AG04450 (cell line): Measurements from ENCODE around the gene BCL11A. TPM values are rescaled to one million over a fixed set of nuclear protein-coding genes. Genes with fewer than 3 reads are reported as not detected.

Source experiments
- CTCF ChIA-PET: fragments of 300-600, 350-600 bp; formaldehyde crosslinking; extraction: SDS; loops from one replicate; lab custom pipeline; 2022; ENCODE audit warnings: antibody characterized with exemption, inconsistent platforms; lab: Charles Lee
- POLR2A ChIA-PET: fragments of 350-600 bp; formaldehyde crosslinking; extraction: SDS; loops from one replicate; lab custom pipeline; 2021; ENCODE audit warnings: antibody characterized with exemption, inconsistent platforms; lab: Yijun Ruan, JAX
- DNase-seq: peaks from one replicate; pipeline ENCODE4 v3.0.0-alpha.2; 2011; ENCODE audit warnings: low read depth, low spot score
- H3K27ac ChIP-seq: one replicate; pipeline ENCODE4 v1.5.1; 2012; ENCODE audit warnings: low read depth, low read length, control low read depth
- H3K27me3 ChIP-seq: one replicate; pipeline ENCODE4 v1.6.0; 2012; ENCODE audit warnings: low read length; ENCODE audit not compliant: control insufficient read depth, insufficient read depth
- H3K4me3 ChIP-seq: 2 replicates; pipeline ENCODE4 v1.5.1; 2011; ENCODE audit warnings: mild to moderate bottlenecking, low read depth, low read length, control low read depth
- H3K9me3 ChIP-seq: 2 replicates; pipeline ENCODE4 v1.5.1; 2012; ENCODE audit warnings: low read length; ENCODE audit not compliant: control insufficient read depth, insufficient read depth
- CTCF ChIP-seq: IDR thresholded peaks from 2 replicates; pipeline ENCODE4 v1.5.1; 2011; ENCODE audit warnings: low read depth, low read length, control low read depth, inconsistent platforms
- polyA plus RNA-seq: library from polyadenylated mRNA; depleted of rRNA; stranded (reverse); fragments of >200 nt; gene quantifications from 2 replicates; pipeline ENCODE4 v1.2.3, GENCODE V29; 2011

The BCL11A gene
- polyA plus RNA-seq, 1 experiment = 1.1 TPM

DNA sequence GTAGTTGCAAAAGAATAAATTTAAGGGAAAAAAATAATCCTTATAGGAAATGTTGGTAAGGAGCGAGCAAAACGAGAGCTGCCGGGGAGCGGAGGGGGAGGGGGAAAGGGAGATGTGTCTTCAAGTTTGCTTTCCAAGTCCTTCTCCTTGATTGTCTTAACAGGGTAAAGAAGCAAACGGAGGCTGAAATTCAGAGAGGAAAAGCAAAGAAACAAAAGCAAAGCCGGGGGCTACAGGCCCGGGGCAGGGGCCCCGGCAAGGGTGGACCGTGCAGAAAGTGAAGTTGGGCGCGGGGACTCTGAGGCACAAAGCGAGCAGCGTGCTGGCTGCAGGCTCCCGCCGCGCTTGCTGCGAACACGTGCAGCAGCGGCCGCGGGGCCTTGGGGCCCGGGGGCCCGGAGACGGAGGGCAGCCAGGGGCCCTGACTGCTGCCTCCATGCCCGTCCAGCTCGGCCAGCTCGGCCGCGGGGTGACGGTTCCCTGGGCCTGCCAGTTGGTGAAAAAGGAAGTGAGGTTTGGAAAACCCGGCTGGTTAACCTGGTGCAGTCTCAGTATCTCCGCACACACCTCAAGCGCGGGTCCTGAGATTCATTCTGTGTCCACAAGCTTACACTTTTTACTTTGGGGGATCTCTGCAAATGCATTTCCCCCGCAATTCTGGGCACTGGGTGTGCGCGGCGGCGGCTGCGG is 4.1 kb downstream of the BCL11A start:
- Histone ChIP-seq H3K27ac (peak overlapping the region; percentile 47), H3K4me3 (peak overlapping the region; percentile 79), H3K27me3 (peaks cover 4% of the 10 kb centered on the region), H3K9me3 (no peaks in the 10 kb centered on the region)
- CTCF ChIA-PET = interaction anchor here (0.5 to 2.7 kb wide), 36 partner anchors 9 to 1699 kb away, joined by 3 to 28 read pairs (median 4); no protein-coding TSS in a partner anchor
- TF ChIP-seq CTCF = no peak
- no peak for DNase-seq
- POLR2A ChIA-PET = interaction anchor here (0.5 to 1.2 kb wide), 6 partner anchors 33 to 1432 kb away, joined by 3 to 8 read pairs (median 3); no protein-coding TSS in a partner anchor

DNA sequence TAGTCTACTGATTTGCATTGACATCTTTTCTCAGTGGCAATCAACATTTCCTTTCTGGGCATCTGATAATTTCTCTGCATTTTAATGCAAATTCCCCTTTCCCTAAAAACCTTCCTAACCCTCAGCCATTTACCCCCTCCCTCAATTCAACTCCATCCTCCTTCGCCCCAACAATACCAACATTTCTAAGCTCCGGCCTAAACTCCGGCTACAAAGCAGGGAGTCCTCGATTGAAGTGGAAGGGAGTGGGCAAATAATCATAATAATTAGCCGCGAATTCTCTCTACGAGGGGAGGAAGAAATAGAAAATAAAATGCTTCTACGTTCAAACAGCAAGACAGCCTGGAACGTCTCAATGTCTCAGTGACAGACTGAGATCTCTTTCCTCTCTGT is 4.6 kb downstream of the BCL11A start:
- Histone ChIP-seq H3K27me3 (peaks cover 4% of the 10 kb centered on the region), H3K9me3 (no peaks in the 10 kb centered on the region), H3K27ac (peak overlapping the region; percentile 47), H3K4me3 (peak overlapping the region; percentile 79)
- POLR2A ChIA-PET = interaction anchor here (0.9 kb wide), 1 partner anchor 33 kb away, joined by 3 read pairs; no protein-coding TSS in a partner anchor
- no peak for TF ChIP-seq CTCF
- CTCF ChIA-PET = interaction anchor here (1.4 to 2.7 kb wide), 3 partner anchors 8 to 20 kb away, joined by 5 to 28 read pairs (median 11); no protein-coding TSS in a partner anchor
- no peak for DNase-seq

- no peaks in the 10 kb centered on the region for H3K9me3 ChIP-seq
- H3K27ac ChIP-seq = no peak overlapping the region
- ChIA-PET POLR2A (interaction anchor here (0.9 kb wide), 1 partner anchor 32 kb away, joined by 3 read pairs; no protein-coding TSS in a partner anchor), CTCF (interaction anchor here (0.7 to 2.4 kb wide), 3 partner anchors 13 to 1523 kb away, joined by 4 to 11 read pairs (median 8); no protein-coding TSS in a partner anchor)
- peaks cover 4% of the 10 kb centered on the region for H3K27me3 ChIP-seq
- TF ChIP-seq CTCF = no peak
- no peak for DNase-seq
- no peak overlapping the region for H3K4me3 ChIP-seq
Observed at GRCh38 chr2:60548311-60548710, 5.1 kb downstream of the BCL11A start.

GRCh38 chr2:60547841-60548240 is 5.6 kb downstream of the BCL11A start:
- DNase-seq = no peak
- no peaks in the 10 kb centered on the region for H3K9me3 ChIP-seq
- no peak for TF ChIP-seq CTCF
- POLR2A ChIA-PET = no interaction called here
- no peak overlapping the region for H3K4me3 ChIP-seq
- CTCF ChIA-PET = interaction anchor here (0.7 kb wide), 2 partner anchors 101 to 1522 kb away, joined by 4 to 8 read pairs; no protein-coding TSS in a partner anchor
- H3K27me3 ChIP-seq = peaks cover 4% of the 10 kb centered on the region
- no peak overlapping the region for H3K27ac ChIP-seq
